Rectal smooth muscle tissue (tissue), 1 donor: ENCODE data around the gene NAV2.
A peak's percentile ranks its signal among the peaks of the same experiment; 100 is the strongest.

ENCODE experiments used
- H3K27ac ChIP-seq: one replicate; pipeline ENCODE4 v1.7.0; 2013; ENCODE audit warnings: low read depth, low read length, inconsistent platforms
- H3K27me3 ChIP-seq: one replicate; pipeline ENCODE4 v1.7.0; 2013; ENCODE audit warnings: low read length; ENCODE audit not compliant: control insufficient read depth, insufficient read depth
- H3K36me3 ChIP-seq: one replicate; pipeline ENCODE4 v1.7.0; 2013; ENCODE audit warnings: low read length; ENCODE audit not compliant: control insufficient read depth, insufficient read depth
- H3K4me1 ChIP-seq: one replicate; pipeline ENCODE4 v1.7.0; 2013; ENCODE audit warnings: low read length; ENCODE audit not compliant: control insufficient read depth, insufficient read depth
- H3K4me3 ChIP-seq: one replicate; pipeline ENCODE4 v1.7.0; 2013; ENCODE audit warnings: low read length
- H3K9ac ChIP-seq: one replicate; pipeline ENCODE4 v1.7.0; 2013; ENCODE audit warnings: low read length

Gene NAV2

GRCh38 chr11:20090654-20091374, 378.2 kb downstream of the NAV2 start:
- no peaks in the 10 kb centered on the region for H3K4me1 ChIP-seq
- H3K4me3 ChIP-seq = no peak overlapping the region
- H3K36me3 ChIP-seq = peaks cover 13% of the 10 kb centered on the region
- no peaks in the 10 kb centered on the region for H3K27me3 ChIP-seq
- H3K9ac ChIP-seq = no peak overlapping the region
- no peak overlapping the region for H3K27ac ChIP-seq

- Histone ChIP-seq H3K36me3 (peaks cover 16% of the 10 kb centered on the region), H3K4me1 (peaks cover 11% of the 10 kb centered on the region), H3K27me3 (no peaks in the 10 kb centered on the region), H3K27ac (no peak overlapping the region), H3K4me3 (no peak overlapping the region), H3K9ac (no peak overlapping the region)
Measured at GRCh38 chr11:20093775-20094174, 381.1 kb downstream of the NAV2 start.

GRCh38 chr11:20095189-20095588, 382.6 kb downstream of the NAV2 start:
- Histone ChIP-seq H3K27me3 (no peaks in the 10 kb centered on the region), H3K4me1 (peaks cover 11% of the 10 kb centered on the region), H3K27ac (no peak overlapping the region), H3K4me3 (no peak overlapping the region), H3K36me3 (peaks cover 16% of the 10 kb centered on the region), H3K9ac (no peak overlapping the region)

GRCh38 chr11:20097319-20098221, 384.9 kb downstream of the NAV2 start:
- H3K4me1 ChIP-seq = peaks cover 15% of the 10 kb centered on the region
- no peaks in the 10 kb centered on the region for H3K27me3 ChIP-seq
- H3K9ac ChIP-seq = no peak overlapping the region
- no peak overlapping the region for H3K4me3 ChIP-seq
- peak overlapping the region; percentile 65 for H3K27ac ChIP-seq
- peaks cover 21% of the 10 kb centered on the region for H3K36me3 ChIP-seq

- H3K9ac ChIP-seq = no peak overlapping the region
- peaks cover 17% of the 10 kb centered on the region for H3K4me1 ChIP-seq
- no peak overlapping the region for H3K4me3 ChIP-seq
- H3K36me3 ChIP-seq = peaks cover 31% of the 10 kb centered on the region
- no peaks in the 10 kb centered on the region for H3K27me3 ChIP-seq
- H3K27ac ChIP-seq = no peak overlapping the region
Measured at GRCh38 chr11:20099527-20099926, 386.9 kb downstream of the NAV2 start.

- H3K27me3 ChIP-seq = no peaks in the 10 kb centered on the region
- no peak overlapping the region for H3K4me3 ChIP-seq
- H3K27ac ChIP-seq = no peak overlapping the region
- H3K4me1 ChIP-seq = peaks cover 13% of the 10 kb centered on the region
- peaks cover 33% of the 10 kb centered on the region for H3K36me3 ChIP-seq
- no peak overlapping the region for H3K9ac ChIP-seq
Measured at GRCh38 chr11:20102397-20102796, 389.8 kb downstream of the NAV2 start.

GRCh38 chr11:20103281-20103680, 390.6 kb downstream of the NAV2 start:
- Histone ChIP-seq H3K4me1 (peaks cover 6% of the 10 kb centered on the region), H3K9ac (no peak overlapping the region), H3K36me3 (peaks cover 31% of the 10 kb centered on the region), H3K27me3 (no peaks in the 10 kb centered on the region), H3K27ac (no peak overlapping the region), H3K4me3 (no peak overlapping the region)

GRCh38 chr11:20105427-20105826, 392.8 kb downstream of the NAV2 start:
- Histone ChIP-seq H3K27me3 (no peaks in the 10 kb centered on the region), H3K9ac (no peak overlapping the region), H3K27ac (no peak overlapping the region), H3K36me3 (peaks cover 31% of the 10 kb centered on the region), H3K4me3 (no peak overlapping the region), H3K4me1 (peaks cover 5% of the 10 kb centered on the region)

- no peaks in the 10 kb centered on the region for H3K27me3 ChIP-seq
- no peak overlapping the region for H3K9ac ChIP-seq
- peaks cover 4% of the 10 kb centered on the region for H3K36me3 ChIP-seq
- H3K4me3 ChIP-seq = no peak overlapping the region
- peaks cover 28% of the 10 kb centered on the region for H3K4me1 ChIP-seq
- H3K27ac ChIP-seq = peak overlapping the region; percentile 86
Measured at GRCh38 chr11:20109731-20110445, 397.3 kb downstream of the NAV2 start.

- Histone ChIP-seq H3K4me3 (no peak overlapping the region), H3K36me3 (peaks cover 2% of the 10 kb centered on the region), H3K27me3 (no peaks in the 10 kb centered on the region), H3K9ac (no peak overlapping the region), H3K4me1 (peaks cover 30% of the 10 kb centered on the region), H3K27ac (peak overlapping the region; percentile 86)
Measured at GRCh38 chr11:20110908-20111669, 398.5 kb downstream of the NAV2 start.

- Histone ChIP-seq H3K36me3 (peaks cover 2% of the 10 kb centered on the region), H3K4me1 (peaks cover 34% of the 10 kb centered on the region), H3K4me3 (no peak overlapping the region), H3K27me3 (no peaks in the 10 kb centered on the region), H3K9ac (no peak overlapping the region), H3K27ac (peak overlapping the region; percentile 86)
Measured at GRCh38 chr11:20111871-20112270, 399.2 kb downstream of the NAV2 start.
